ENCODE data around the gene TMEM115.

- no peak for TF ChIP-seq POLR2A (IDR thresholded peaks at IDR 0.05)
- no peak for TF ChIP-seq CTCF (IDR thresholded peaks at IDR 0.05)
- TF ChIP-seq POLR2AphosphoS5 (IDR thresholded peaks at IDR 0.05) = no peak
- no peak for TF ChIP-seq EP300 (IDR thresholded peaks at IDR 0.05)
Observed at GRCh38 chr3:50338965-50339364, 20.4 kb downstream of the TMEM115 start.
